OCI-LY7 (cell line): ENCODE measurements around the gene CTDSPL. TPM values are rescaled to one million over a fixed set of nuclear protein-coding genes. Genes with fewer than 3 reads are reported as not detected.

Source experiments
- BruUV-seq: library from RNA; stranded (reverse); fragments of 400-500 nt; replicated peaks from 2 replicates; lab custom pipeline; 2021; lab: Mats Ljungman, UMichigan
- CTCF ChIA-PET: fragments of 300-600 bp; sonication (Branson Sonifier 250); formaldehyde crosslinking; loops from one replicate; lab custom pipeline; 2022; ENCODE audit warnings: antibody characterized with exemption; ENCODE audit not compliant: unreplicated experiment; lab: Charles Lee
- POLR2A ChIA-PET: fragments of 300-600 bp; sonication (Branson Sonifier 250); formaldehyde crosslinking; loops from one replicate; lab custom pipeline; 2022; ENCODE audit warnings: antibody characterized with exemption; lab: Charles Lee
- DNase-seq: peaks from one replicate; pipeline ENCODE4 v3.0.0-alpha.2; 2015; ENCODE audit warnings: low spot score
- H2AFZ ChIP-seq: fragments of 200-600 bp; sonication (generic), shearing (Covaris generic); 2 replicates; pipeline ENCODE4 v1.6.1; 2014; ENCODE audit warnings: mild to moderate bottlenecking, antibody characterized with exemption, low read length, moderate library complexity
- H3K27ac ChIP-seq: fragments of 200-600 bp; sonication (generic); 2 replicates; pipeline ENCODE4 v1.5.1; 2014; ENCODE audit warnings: mixed run types, low read depth, mild to moderate bottlenecking, moderate library complexity, low read length, inconsistent platforms; ENCODE audit not compliant: poor library complexity, severe bottlenecking
- H3K36me3 ChIP-seq: fragments of 200-600 bp; sonication (generic); 2 replicates; pipeline ENCODE4 v1.6.1; 2014; ENCODE audit warnings: mild to moderate bottlenecking, antibody characterized with exemption, low read length, moderate library complexity, mixed read lengths; ENCODE audit not compliant: insufficient read depth
- H3K4me1 ChIP-seq: fragments of 200-600 bp; sonication (generic); 2 replicates; pipeline ENCODE4 v1.5.1; 2014; ENCODE audit warnings: mild to moderate bottlenecking, low read length; ENCODE audit not compliant: insufficient read depth, poor library complexity, severe bottlenecking
- H3K4me2 ChIP-seq: fragments of 200-600 bp; sonication (generic); 2 replicates; pipeline ENCODE4 v1.6.1; 2014; ENCODE audit warnings: mild to moderate bottlenecking, low read length
- H3K4me3 ChIP-seq: fragments of 200-600 bp; sonication (generic); 2 replicates; pipeline ENCODE4 v1.5.1; 2014; ENCODE audit warnings: mild to moderate bottlenecking, low read depth, low read length; ENCODE audit not compliant: poor library complexity, severe bottlenecking
- H3K79me2 ChIP-seq: fragments of 200-600 bp; sonication (generic); 2 replicates; pipeline ENCODE4 v1.6.1; 2016; ENCODE audit warnings: low read depth, mild to moderate bottlenecking, low read length, moderate library complexity, mixed read lengths; ENCODE audit not compliant: insufficient read depth
- H3K9me2 ChIP-seq: fragments of 200-600 bp; sonication (generic); 2 replicates; pipeline ENCODE4 v1.6.1; 2016; ENCODE audit warnings: mild to moderate bottlenecking, low read length, mixed read lengths; ENCODE audit not compliant: insufficient read depth
- H3K9me3 ChIP-seq: fragments of 200-600 bp; sonication (generic); 2 replicates; pipeline ENCODE4 v1.6.1; 2014; ENCODE audit warnings: mild to moderate bottlenecking, mixed run types, low read length, mixed read lengths
- H4K20me1 ChIP-seq: fragments of 200-600 bp; sonication (generic); 2 replicates; pipeline ENCODE4 v1.6.1; 2014; ENCODE audit warnings: mild to moderate bottlenecking, antibody characterized with exemption, low read length, moderate library complexity, mixed read lengths; ENCODE audit not compliant: insufficient read depth
- EZH2phosphoT487 ChIP-seq: fragments of 200-600 bp; sonication (generic); IDR thresholded peaks from 2 replicates; pipeline ENCODE4 v1.6.1; 2018; ENCODE audit warnings: low read depth, borderline replicate concordance, mild to moderate bottlenecking, mixed run types, antibody characterized with exemption, low read length, moderate library complexity, mixed read lengths
- intact Hi-C: fragments of 100-400 bp; cut with micrococcal nuclease; formaldehyde crosslinking; loops from one replicate; pipeline ENCODE4 v1.10.0; 2022; ENCODE audit not compliant: unreplicated experiment
- total RNA-seq, 2 experiments: library from RNA; depleted of rRNA in 1 of 2; stranded (reverse); fragments of >200 nt in 1 of 2; shearing (Covaris generic) in 1 of 2; gene quantifications; 2 replicates each; pipeline ENCODE4 v1.2.3, GENCODE V29; 2014 to 2022
- TF ChIP-seq, protein P1 (sequence below): fragments of 200-600 bp; sonication (generic); conservative IDR thresholded peaks from 2 replicates; pipeline ENCODE4 v1.5.1; 2014; ENCODE audit warnings: mild to moderate bottlenecking, antibody characterized with exemption, low read length, moderate library complexity, mixed read lengths

The CTDSPL gene
- total RNA-seq, 2 experiments from 2014 or later, result 0.38 TPM; not detected in 1

DNA sequence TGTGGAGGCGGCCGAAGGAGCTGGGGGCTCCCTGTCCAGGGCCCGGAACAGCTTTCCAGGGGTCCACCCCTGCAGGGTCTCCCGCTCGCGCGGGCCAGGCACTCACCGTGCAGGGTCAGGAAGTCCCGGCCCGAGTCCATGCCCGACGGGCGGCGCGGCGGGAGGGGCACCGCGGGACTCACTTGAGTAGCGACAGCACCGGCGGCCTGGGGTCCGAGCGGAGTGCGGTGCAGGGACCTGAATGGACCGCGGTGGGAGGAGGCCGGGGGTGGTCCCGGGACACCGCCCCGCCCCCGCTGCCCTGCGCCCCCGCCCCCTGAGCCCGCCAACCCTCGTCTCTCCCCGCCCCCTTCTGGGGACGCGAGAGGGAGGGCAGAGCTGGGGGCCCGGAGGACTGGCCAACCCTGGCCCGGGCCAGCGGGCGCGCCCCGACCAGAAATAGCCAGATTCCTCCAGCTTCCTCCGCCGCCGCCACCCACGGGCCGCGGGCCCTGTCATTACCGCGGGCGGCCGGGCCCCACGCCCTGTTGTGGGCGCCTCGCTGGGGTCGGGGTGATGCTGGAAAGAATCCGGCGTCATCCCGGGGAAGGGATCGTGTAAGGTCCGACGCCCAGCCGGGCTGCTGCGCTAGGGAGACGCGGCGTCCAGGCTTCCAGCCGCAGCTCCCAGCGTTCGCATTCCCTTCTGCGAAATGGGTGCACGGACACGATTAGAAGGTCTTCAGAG is 167.9 kb downstream of the CTDSPL start, which contains the start of gene PLCD1:
Gene PLCD1, minus strand, starts transcription at position 243 of the 726 bp plus-strand sequence. Its CDS starts 103 bp downstream, at position 140.
- H2AFZ ChIP-seq, result no peak within 1 kb of the TSS
- no peak within 1 kb of the TSS for H3K4me3 ChIP-seq
- no peaks in the 10 kb centered on the region for H3K36me3 ChIP-seq
- H3K4me2 ChIP-seq, result no peak within 1 kb of the TSS
- BruUV-seq, result no TSS peak
- ChIA-PET CTCF (no interaction called here), POLR2A (interaction anchor here (0.7 kb wide), 1 partner anchor 195 kb away, joined by 3 read pairs; no protein-coding TSS in a partner anchor)
- H3K9me3 ChIP-seq, result no peaks in the 10 kb centered on the region
- H3K9me2 ChIP-seq, result no peaks in the 10 kb centered on the region
- TF ChIP-seq EZH2phosphoT487, result no peak
- TF ChIP-seq, protein P1, sequence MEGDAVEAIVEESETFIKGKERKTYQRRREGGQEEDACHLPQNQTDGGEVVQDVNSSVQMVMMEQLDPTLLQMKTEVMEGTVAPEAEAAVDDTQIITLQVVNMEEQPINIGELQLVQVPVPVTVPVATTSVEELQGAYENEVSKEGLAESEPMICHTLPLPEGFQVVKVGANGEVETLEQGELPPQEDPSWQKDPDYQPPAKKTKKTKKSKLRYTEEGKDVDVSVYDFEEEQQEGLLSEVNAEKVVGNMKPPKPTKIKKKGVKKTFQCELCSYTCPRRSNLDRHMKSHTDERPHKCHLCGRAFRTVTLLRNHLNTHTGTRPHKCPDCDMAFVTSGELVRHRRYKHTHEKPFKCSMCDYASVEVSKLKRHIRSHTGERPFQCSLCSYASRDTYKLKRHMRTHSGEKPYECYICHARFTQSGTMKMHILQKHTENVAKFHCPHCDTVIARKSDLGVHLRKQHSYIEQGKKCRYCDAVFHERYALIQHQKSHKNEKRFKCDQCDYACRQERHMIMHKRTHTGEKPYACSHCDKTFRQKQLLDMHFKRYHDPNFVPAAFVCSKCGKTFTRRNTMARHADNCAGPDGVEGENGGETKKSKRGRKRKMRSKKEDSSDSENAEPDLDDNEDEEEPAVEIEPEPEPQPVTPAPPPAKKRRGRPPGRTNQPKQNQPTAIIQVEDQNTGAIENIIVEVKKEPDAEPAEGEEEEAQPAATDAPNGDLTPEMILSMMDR, result no peak
- DNase-seq, result no peak
- H3K79me2 ChIP-seq, result no peaks in the 10 kb centered on the region
- H3K4me1 ChIP-seq, result peaks cover 7% of the 10 kb centered on the region
- H4K20me1 ChIP-seq, result no peaks in the 10 kb centered on the region
- H3K27ac ChIP-seq, result no peak within 1 kb of the TSS
- intact Hi-C loops, result no loop called here

DNA sequence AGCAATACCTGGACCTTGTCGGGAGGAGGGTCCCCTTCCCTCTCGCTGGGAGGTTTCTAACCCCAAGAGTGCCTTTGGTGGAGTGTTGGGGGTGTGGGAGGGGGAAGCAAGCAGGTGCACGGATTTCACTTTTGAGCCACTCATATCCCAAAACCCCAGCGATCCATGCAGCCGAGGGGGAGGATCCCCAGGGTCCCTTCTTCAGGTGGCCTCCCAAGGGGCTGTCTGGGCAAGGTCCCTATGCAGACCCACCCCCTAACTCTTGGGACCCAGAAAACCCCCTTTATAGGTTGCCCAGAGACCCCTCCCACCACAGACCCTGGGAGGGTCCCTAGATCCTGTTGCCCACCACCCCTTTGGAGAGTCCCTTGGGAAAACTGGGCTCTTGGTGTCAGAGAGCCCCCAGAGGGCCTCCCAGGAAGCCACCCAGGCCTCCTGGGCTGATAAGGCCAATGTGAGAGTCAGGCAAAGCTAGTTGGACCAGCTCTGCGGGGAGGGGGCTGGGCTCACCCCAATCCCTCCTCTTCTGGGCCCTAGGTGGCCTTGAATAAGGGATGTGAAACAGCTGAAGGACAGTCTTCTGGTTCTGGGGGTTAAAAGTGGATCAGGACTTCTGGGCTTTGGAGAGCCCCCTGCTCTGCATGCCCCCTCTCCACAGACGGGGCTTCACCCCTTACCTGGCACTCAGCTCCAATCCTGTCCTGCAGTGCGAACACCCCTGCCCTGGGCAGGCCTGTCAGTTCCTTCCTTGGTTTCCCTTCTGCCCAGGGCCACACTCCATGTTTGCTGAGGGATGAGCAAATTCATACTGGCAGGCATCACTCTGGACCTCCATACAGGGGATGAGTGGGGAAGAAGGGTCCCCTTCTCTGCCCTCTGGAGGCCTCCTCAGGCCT is 168.7 kb downstream of the CTDSPL start:
- no peak for DNase-seq
- CTCF ChIA-PET, result no interaction called here
- H3K79me2 ChIP-seq, result no peaks in the 10 kb centered on the region
- no peaks in the 10 kb centered on the region for H3K36me3 ChIP-seq
- H3K9me2 ChIP-seq, result no peaks in the 10 kb centered on the region
- H3K9me3 ChIP-seq, result no peaks in the 10 kb centered on the region
- no peak overlapping the region for H2AFZ ChIP-seq
- intact Hi-C loops, result no loop called here
- no peak overlapping the region for H3K4me3 ChIP-seq
- no TSS peak for BruUV-seq
- POLR2A ChIA-PET, result no interaction called here
- TF ChIP-seq, protein P1, result no peak
- TF ChIP-seq EZH2phosphoT487, result no peak
- H3K27ac ChIP-seq, result no peak overlapping the region
- no peaks in the 10 kb centered on the region for H4K20me1 ChIP-seq
- H3K4me2 ChIP-seq, result no peak overlapping the region
- peaks cover 6% of the 10 kb centered on the region for H3K4me1 ChIP-seq
